Upper lobe of right lung (tissue), 1 donor: Measurements from ENCODE around the gene SPATA21. TPM values are rescaled to one million over a fixed set of nuclear protein-coding genes. Genes with fewer than 3 reads are reported as not detected.
"Not testable (repeated sequence)": the region's sequence is repeated elsewhere in the genome, so short reads cannot be mapped to it uniquely, and the experiment has no call there.

ENCODE experiments used
- ATAC-seq: fragments of 200-7000 bp; cut with Tn5 transposase; one replicate; pipeline ENCODE4 v1.9.1; 2020; ENCODE audit warnings: mild to moderate bottlenecking, moderate library complexity
- DNase-seq: peaks from one replicate; pipeline ENCODE4 v3.0.0-alpha.2; 2020
- H3K27ac ChIP-seq: fragments of 200-600 bp; one replicate; pipeline ENCODE4 v1.8.0; 2022
- H3K27me3 ChIP-seq: fragments of 200-600 bp; one replicate; pipeline ENCODE4 v1.8.0; 2022; ENCODE audit warnings: mild to moderate bottlenecking
- H3K36me3 ChIP-seq: fragments of 200-600 bp; one replicate; pipeline ENCODE4 v1.8.0; 2022
- H3K4me1 ChIP-seq: fragments of 200-600 bp; one replicate; pipeline ENCODE4 v1.8.0; 2022
- H3K4me3 ChIP-seq: fragments of 200-600 bp; one replicate; pipeline ENCODE4 v1.8.0; 2022; ENCODE audit warnings: mild to moderate bottlenecking
- H3K9me3 ChIP-seq: fragments of 200-600 bp; one replicate; pipeline ENCODE4 v1.8.0; 2022
- intact Hi-C: fragments of 100-400 bp; cut with DNase I; formaldehyde crosslinking; loops from one replicate; pipeline ENCODE4 v1.11.0; 2022
- total RNA-seq: library from RNA; stranded (reverse); fragmentation: NEBNext Ultra II Directional; extraction: Animal tissue kit (Norgen Biotek cat#: 25700); gene quantifications from one replicate; pipeline ENCODE4 v1.2.1, GENCODE V29; 2021
- TF ChIP-seq, protein P1 (sequence below): fragments of 200-600 bp; IDR thresholded peaks from one replicate; pipeline ENCODE4 v1.8.0; 2022; ENCODE audit warnings: antibody characterized with exemption
- donor health status: DM: no; HTN: yes; CAD: no; lungs with severe emphysema.

The SPATA21 gene
- total RNA-seq, 1 donor from 2014 or later: not detected

DNA sequence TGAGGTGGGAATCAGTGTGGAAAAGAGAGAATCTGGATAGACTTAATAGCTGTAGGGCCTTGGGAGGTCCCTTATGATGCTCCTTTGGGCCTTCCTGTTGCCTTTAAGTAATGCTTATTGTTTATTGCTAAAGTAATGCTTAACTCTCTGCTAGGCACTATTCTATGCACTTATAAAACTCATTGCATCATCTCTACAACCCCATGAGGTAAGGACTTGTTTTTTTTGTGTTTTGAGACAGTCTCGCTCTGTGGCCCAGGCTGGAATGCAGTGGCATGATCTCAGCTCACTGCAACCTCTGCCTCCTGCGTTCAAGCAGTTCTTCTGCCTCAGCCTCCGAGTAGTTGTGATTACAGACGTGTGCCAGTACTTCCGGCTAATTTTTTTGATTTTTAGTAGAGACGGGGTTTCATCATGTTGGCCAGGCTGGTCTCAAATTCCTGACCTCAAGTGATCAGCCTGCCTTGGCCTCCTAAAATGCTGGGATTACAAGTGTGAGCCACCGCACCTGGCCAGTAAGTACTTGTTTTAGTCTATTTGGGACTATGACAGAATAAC lies 25.6 kb upstream of the SPATA21 start:
- TF ChIP-seq, protein P1, sequence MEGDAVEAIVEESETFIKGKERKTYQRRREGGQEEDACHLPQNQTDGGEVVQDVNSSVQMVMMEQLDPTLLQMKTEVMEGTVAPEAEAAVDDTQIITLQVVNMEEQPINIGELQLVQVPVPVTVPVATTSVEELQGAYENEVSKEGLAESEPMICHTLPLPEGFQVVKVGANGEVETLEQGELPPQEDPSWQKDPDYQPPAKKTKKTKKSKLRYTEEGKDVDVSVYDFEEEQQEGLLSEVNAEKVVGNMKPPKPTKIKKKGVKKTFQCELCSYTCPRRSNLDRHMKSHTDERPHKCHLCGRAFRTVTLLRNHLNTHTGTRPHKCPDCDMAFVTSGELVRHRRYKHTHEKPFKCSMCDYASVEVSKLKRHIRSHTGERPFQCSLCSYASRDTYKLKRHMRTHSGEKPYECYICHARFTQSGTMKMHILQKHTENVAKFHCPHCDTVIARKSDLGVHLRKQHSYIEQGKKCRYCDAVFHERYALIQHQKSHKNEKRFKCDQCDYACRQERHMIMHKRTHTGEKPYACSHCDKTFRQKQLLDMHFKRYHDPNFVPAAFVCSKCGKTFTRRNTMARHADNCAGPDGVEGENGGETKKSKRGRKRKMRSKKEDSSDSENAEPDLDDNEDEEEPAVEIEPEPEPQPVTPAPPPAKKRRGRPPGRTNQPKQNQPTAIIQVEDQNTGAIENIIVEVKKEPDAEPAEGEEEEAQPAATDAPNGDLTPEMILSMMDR: no peak
- H3K9me3 ChIP-seq: no peaks in the 10 kb centered on the region
- DNase-seq: peak; percentile 21
- no peaks in the 10 kb centered on the region for H3K27me3 ChIP-seq
- H3K27ac ChIP-seq: no peak overlapping the region
- H3K4me1 ChIP-seq: no peaks in the 10 kb centered on the region
- H3K4me3 ChIP-seq: no peak overlapping the region
- ATAC-seq: no peak
- peaks cover 34% of the 10 kb centered on the region for H3K36me3 ChIP-seq
- intact Hi-C loops: no loop called here

DNA sequence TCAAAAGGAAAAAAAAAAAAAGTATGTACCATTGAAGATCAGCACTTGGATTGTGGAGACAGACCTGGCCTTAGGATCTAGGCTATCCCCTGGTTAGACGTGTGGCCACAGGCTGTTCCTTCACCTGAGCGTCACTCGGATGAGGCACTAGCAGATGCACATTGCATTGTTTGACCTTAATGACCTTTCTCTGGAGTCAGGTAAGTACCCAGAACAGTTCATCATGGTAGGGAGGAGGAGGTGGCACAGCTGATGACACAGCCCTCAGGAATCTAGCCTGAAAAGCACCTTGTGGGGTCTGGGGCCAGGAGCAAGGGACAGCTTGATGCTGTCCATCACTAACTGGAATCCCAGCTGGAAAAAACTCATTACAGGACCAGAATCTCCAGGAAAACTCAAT lies 24.5 kb upstream of the SPATA21 start:
- DNase-seq (peak; percentile 12), ATAC-seq (no peak)
- Histone ChIP-seq H3K9me3 (no peaks in the 10 kb centered on the region), H3K27ac (no peak overlapping the region), H3K4me1 (no peaks in the 10 kb centered on the region), H3K27me3 (no peaks in the 10 kb centered on the region), H3K4me3 (no peak overlapping the region), H3K36me3 (peaks cover 45% of the 10 kb centered on the region)
- TF ChIP-seq, protein P1: no peak
- intact Hi-C loops: no loop called here

DNA sequence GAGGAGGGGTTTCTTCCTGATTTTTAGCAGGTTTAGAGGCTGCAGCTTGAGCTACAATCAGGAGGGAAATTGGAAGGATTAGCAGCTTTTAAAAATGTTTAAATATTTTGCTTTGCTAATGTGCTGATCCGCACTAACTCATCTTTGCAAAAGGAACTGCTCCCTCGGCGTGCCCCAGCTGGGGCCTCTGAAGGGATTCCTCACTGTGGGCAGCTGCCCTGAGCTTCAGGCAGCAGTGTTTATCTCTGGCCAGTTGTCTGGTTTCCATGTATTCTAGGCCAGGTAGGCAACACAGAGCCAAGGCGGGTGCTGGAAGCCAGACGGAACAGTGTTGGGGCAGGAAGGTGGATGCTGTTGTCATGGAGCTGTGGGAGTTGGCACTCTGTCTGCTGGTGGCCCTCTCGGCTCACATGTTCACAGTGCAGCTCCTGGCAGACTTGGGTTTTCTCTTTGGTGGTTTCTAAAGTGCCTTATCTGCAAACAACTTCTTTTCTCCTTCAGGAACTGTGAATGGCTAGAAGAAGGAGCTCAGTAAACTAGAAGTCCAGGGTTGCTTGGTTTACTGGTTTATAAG lies 22.2 kb upstream of the SPATA21 start:
- DNase-seq (peak; percentile 39), ATAC-seq (peak; percentile 24)
- H3K27me3 ChIP-seq: no peaks in the 10 kb centered on the region
- peaks cover 66% of the 10 kb centered on the region for H3K36me3 ChIP-seq
- H3K27ac ChIP-seq: no peak overlapping the region
- intact Hi-C loops: no loop called here
- TF ChIP-seq, protein P1: no peak
- H3K4me1 ChIP-seq: no peaks in the 10 kb centered on the region
- no peak overlapping the region for H3K4me3 ChIP-seq
- H3K9me3 ChIP-seq: no peaks in the 10 kb centered on the region

DNA sequence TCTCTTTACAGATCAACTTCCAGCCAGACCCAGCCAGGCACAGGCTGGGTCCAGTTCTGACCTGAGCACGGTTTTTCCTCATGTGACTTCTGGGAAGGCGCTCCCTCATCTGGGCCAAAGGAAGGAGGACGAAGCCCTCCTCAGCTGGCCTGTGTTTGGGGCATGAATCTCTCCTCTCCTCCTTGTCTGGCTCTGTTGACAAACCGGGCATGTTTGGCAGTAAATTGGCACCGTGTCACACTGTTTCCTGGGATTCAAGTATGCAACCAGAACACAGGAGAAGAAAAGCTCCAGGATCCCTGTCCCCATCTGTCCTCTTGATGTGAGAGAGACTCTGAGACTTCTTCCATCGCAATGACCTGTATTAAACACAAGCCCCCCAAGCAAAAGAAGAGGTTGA lies 21.6 kb upstream of the SPATA21 start:
- Histone ChIP-seq H3K9me3 (no peaks in the 10 kb centered on the region), H3K4me1 (no peaks in the 10 kb centered on the region), H3K27ac (no peak overlapping the region), H3K27me3 (no peaks in the 10 kb centered on the region), H3K36me3 (peaks cover 72% of the 10 kb centered on the region), H3K4me3 (no peak overlapping the region)
- TF ChIP-seq, protein P1: no peak
- ATAC-seq: no peak
- intact Hi-C loops: no loop called here
- DNase-seq: no peak

DNA sequence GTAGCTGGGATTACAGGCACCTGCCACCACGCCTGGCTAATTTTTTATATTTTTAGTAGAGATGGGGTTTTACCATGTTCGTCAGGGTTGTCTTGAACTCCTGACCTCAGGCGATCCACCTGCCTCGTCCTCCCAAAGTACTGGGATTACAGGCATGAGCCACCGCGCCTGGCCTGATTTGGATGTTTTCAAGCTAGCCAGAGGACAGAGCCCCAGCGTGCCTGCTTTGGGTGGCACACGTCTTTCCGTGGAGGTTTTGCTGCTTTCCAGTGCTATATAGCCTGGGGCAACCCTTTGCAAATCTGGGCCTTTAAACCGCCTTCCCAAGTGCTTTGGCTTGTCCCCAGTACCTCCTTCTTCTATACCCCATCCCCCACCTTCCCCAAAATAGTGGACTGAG lies 18.9 kb upstream of the SPATA21 start:
- intact Hi-C loops, H3K4me3 ChIP-seq, H3K9me3 ChIP-seq, H3K27ac ChIP-seq, DNase-seq, ATAC-seq, H3K27me3 ChIP-seq, H3K4me1 ChIP-seq: not testable (repeated sequence)
- H3K36me3 ChIP-seq: peaks cover 93% of the 10 kb centered on the region

DNA sequence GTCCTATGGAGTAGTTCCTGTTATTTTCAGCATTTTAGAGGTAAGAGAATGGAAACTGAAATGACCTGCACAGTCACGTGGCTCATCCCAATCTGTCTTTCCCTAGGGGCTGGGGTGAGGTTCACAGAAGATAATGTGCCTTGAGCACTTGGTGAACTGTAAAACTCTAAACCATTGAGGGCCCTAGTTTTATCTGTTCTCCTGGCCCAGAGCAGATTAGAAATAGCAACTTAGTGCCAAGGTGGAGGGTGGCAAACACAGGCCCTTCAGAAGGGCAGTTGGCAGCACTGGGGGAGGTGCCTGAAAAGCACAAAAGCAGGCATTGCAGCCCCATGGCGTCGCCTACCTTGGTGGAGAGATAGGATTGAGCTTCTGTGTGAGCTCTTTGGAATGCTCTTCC lies 17.7 kb upstream of the SPATA21 start:
- H3K9me3 ChIP-seq, ATAC-seq, H3K27ac ChIP-seq, intact Hi-C loops, H3K4me1 ChIP-seq, H3K27me3 ChIP-seq, H3K4me3 ChIP-seq: not testable (repeated sequence)
- peak; percentile 26 for DNase-seq
- H3K36me3 ChIP-seq: peaks cover 98% of the 10 kb centered on the region
